OCI-LY3 (cell line): ENCODE results near the gene PACS2.

Experiments used
- H2AFZ ChIP-seq: fragments of 200-600, 300-600 bp; shearing (Covaris generic); 2 replicates; pipeline ENCODE4 v1.6.0; 2014; ENCODE audit warnings: antibody characterized with exemption, low read depth, low read length
- H3K27ac ChIP-seq: fragments of 200-600, 300-600 bp; sonication (generic); 2 replicates; pipeline ENCODE4 v1.5.1; 2014; ENCODE audit warnings: mild to moderate bottlenecking, low read length, moderate library complexity, mixed read lengths
- H3K27me3 ChIP-seq: fragments of 200-600, 300-600 bp; sonication (generic); 2 replicates; pipeline ENCODE4 v1.6.1; 2014; ENCODE audit warnings: low read depth, low read length, mixed read lengths
- H3K36me3 ChIP-seq: fragments of 200-600, 300-600 bp; sonication (generic); replicated peaks from 2 replicates; pipeline ENCODE3; 2014; ENCODE audit warnings: low read depth, low read length, mixed read lengths
- H3K4me1 ChIP-seq: fragments of 300-600, 200-600 bp; sonication (generic); 2 replicates; pipeline ENCODE4 v1.6.1; 2014; ENCODE audit warnings: low read length, mixed read lengths
- H3K4me2 ChIP-seq: fragments of 200-600, 300-600 bp; sonication (generic); 2 replicates; pipeline ENCODE4 v1.6.1; 2014; ENCODE audit warnings: low read length, mixed read lengths
- H3K4me3 ChIP-seq: fragments of 300-600, 200-600 bp; sonication (generic); 2 replicates; pipeline ENCODE4 v1.5.1; 2014; ENCODE audit warnings: antibody characterized with exemption, mild to moderate bottlenecking, low read length, moderate library complexity
- H3K79me2 ChIP-seq: fragments of 300-600, 200-600 bp; shearing (Covaris generic); 2 replicates; pipeline ENCODE4 v1.6.1; 2014; ENCODE audit warnings: mild to moderate bottlenecking, low read length, mixed read lengths
- H3K9ac ChIP-seq: fragments of 300-600, 200-600 bp; shearing (Covaris generic); 2 replicates; pipeline ENCODE4 v1.6.0; 2014; ENCODE audit warnings: mild to moderate bottlenecking, low read length, moderate library complexity
- H3K9me3 ChIP-seq: fragments of 200-600, 300-600 bp; shearing (Covaris generic); 2 replicates; pipeline ENCODE4 v1.6.1; 2014; ENCODE audit warnings: low read length, mixed read lengths; ENCODE audit not compliant: insufficient read depth
- H4K20me1 ChIP-seq: fragments of 200-600, 300-600 bp; sonication (generic); 2 replicates; pipeline ENCODE4 v1.6.1; 2016; ENCODE audit warnings: low read length, mixed read lengths; ENCODE audit not compliant: insufficient read depth
- CTCF ChIP-seq: fragments of 200-600, 300-600 bp; sonication (generic); IDR thresholded peaks from 2 replicates; pipeline ENCODE4 v1.5.1; 2014; ENCODE audit warnings: antibody characterized with exemption, low read length, low read depth
- EZH2phosphoT487 ChIP-seq: fragments of 200-600 bp; shearing (Covaris generic); IDR thresholded peaks from 2 replicates; pipeline ENCODE4 v1.6.1; 2018; ENCODE audit warnings: antibody characterized with exemption, mixed run types, low read depth

PACS2 gene

DNA sequence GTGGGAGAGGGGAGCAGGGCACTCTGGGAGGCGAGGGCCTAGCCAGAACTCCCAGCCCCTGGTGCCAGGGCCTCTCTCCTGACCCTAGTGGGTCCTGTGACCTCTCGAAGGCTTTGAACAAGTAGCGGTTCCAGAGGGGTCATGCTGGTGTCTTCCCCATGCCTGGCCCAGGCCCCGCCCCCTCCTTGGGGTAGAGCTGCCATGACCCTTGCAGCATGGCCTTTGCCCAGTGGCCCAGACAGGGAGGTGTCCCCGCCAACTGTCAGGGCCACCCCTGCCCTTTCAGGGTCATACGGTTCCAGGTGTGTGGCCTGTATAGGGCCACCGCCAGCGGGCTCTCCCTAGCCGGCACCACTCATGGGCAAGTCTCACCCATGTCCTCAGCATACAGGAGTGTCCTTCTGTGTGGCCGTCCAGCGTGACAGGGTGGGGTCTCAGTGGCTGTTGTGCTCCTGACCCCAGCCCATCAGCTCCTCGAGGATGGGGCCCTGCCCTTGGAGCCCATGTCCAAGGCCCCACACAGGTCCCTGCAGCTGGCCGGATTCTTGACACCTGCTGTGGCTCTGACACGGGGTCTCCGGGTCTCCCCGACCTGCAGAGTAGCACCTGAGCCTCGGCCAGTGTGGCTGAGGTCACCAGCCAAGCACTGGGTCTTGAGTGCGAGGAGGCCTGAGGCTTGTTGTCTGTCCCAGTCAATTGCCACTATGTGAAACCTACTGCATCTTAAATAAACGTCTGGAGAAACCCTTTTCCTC is 34.6 kb downstream of the PACS2 start:
- Histone ChIP-seq H4K20me1 (peaks cover 4% of the 10 kb centered on the region; the same call in 1 of the 2 replicates), H3K4me1 (peaks cover 9% of the 10 kb centered on the region)

GRCh38 chr14:105349992-105350391 is 35.4 kb downstream of the PACS2 start:
- no peaks in the 10 kb centered on the region for H3K36me3 ChIP-seq
- no peak overlapping the region for H3K4me3 ChIP-seq
- TF ChIP-seq CTCF, result no peak
- no peak for TF ChIP-seq EZH2phosphoT487

More for the DNA sequence above, 34.6 kb downstream of the PACS2 start:
- Histone ChIP-seq H3K4me2 (no peak overlapping the region), H3K27me3 (no peaks in the 10 kb centered on the region), H3K9ac (no peak overlapping the region), H3K27ac (no peak overlapping the region), H3K9me3 (no peaks in the 10 kb centered on the region), H3K4me3 (no peak overlapping the region), H2AFZ (no peak overlapping the region), H3K36me3 (no peaks in the 10 kb centered on the region), H3K79me2 (peaks cover 2% of the 10 kb centered on the region; the same call in 1 of the 2 replicates)
- TF ChIP-seq EZH2phosphoT487, result no peak
- TF ChIP-seq CTCF, result no peak

GRCh38 chr14:105350450-105351244 is 36.1 kb downstream of the PACS2 start:
- Histone ChIP-seq H4K20me1 (peaks cover 4% of the 10 kb centered on the region; the same call in 1 of the 2 replicates), H3K4me3 (no peak overlapping the region), H3K4me1 (peaks cover 9% of the 10 kb centered on the region), H3K9me3 (no peaks in the 10 kb centered on the region), H3K27me3 (no peaks in the 10 kb centered on the region), H3K4me2 (no peak overlapping the region), H3K27ac (no peak overlapping the region), H3K36me3 (no peaks in the 10 kb centered on the region), H3K9ac (no peak overlapping the region), H3K79me2 (peaks cover 2% of the 10 kb centered on the region; the same call in 1 of the 2 replicates), H2AFZ (no peak overlapping the region)
- no peak for TF ChIP-seq CTCF
- no peak for TF ChIP-seq EZH2phosphoT487

More at GRCh38 chr14:105349992-105350391, 35.4 kb downstream of the PACS2 start:
- H3K27me3 ChIP-seq, result no peaks in the 10 kb centered on the region
- no peak overlapping the region for H3K4me2 ChIP-seq
- no peak overlapping the region for H2AFZ ChIP-seq
- H3K9ac ChIP-seq, result no peak overlapping the region
- peaks cover 4% of the 10 kb centered on the region; the same call in 1 of the 2 replicates for H4K20me1 ChIP-seq
- H3K27ac ChIP-seq, result no peak overlapping the region
- H3K4me1 ChIP-seq, result peaks cover 9% of the 10 kb centered on the region
- H3K79me2 ChIP-seq, result peaks cover 2% of the 10 kb centered on the region; the same call in 1 of the 2 replicates
- H3K9me3 ChIP-seq, result no peaks in the 10 kb centered on the region

DNA sequence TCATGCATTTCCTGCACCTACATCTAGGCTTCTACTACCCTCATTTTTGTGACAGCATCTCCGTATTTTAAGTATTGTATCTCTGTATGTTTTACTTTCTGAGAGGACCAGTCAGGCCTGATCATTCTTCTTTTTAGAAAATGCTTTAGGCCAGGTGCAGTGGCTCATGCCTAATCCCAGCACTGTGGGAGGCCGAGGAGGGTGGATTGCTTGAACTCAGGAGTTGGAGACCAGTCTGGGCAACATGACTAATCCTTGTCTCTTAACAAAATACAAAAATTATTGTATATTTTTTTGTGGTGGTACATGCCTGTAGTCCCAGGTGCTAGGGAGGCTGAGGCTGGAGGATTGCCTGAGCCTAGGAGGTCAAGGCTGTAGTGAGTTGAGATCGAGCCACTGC is 36.9 kb downstream of the PACS2 start:
- Histone ChIP-seq H3K79me2 (peaks cover 2% of the 10 kb centered on the region; the same call in 1 of the 2 replicates), H3K9ac (no peak overlapping the region), H2AFZ (no peak overlapping the region), H3K4me1 (peaks cover 9% of the 10 kb centered on the region), H3K27ac (no peak overlapping the region), H3K27me3 (no peaks in the 10 kb centered on the region), H3K9me3 (no peaks in the 10 kb centered on the region), H3K36me3 (no peaks in the 10 kb centered on the region), H3K4me2 (no peak overlapping the region), H4K20me1 (peaks cover 4% of the 10 kb centered on the region; the same call in 1 of the 2 replicates), H3K4me3 (no peak overlapping the region)
- no peak for TF ChIP-seq EZH2phosphoT487
- no peak for TF ChIP-seq CTCF
